HepG2 (cell line): Measurements from ENCODE around the gene CASP5. TPM values are rescaled to one million over a fixed set of nuclear protein-coding genes. Genes with fewer than 3 reads are reported as not detected.
A peak's percentile ranks its signal among the peaks of the same experiment; 100 is the strongest.

Experiments
- ATF4 ChIP-seq, 2 experiments: fragments of 450-650 bp in 1 of 2; sonication (generic) in 1 of 2; formaldehyde crosslinking; IDR thresholded peaks; 2 replicates each; pipeline versions ENCODE4 v1.5.0 to v1.8.0; 2020 to 2022; ENCODE audit warnings: mild to moderate bottlenecking in 1 of 2, missing genetic modification reagents in 1 of 2
- DNMT1 ChIP-seq: sonication (generic); formaldehyde crosslinking; IDR thresholded peaks from 2 replicates; pipeline ENCODE4 v1.5.1; 2020; ENCODE audit warnings: mild to moderate bottlenecking, missing genetic modification reagents
- GZF1 ChIP-seq: sonication (generic); formaldehyde crosslinking; IDR thresholded peaks from 2 replicates; pipeline ENCODE4 v1.5.1; 2020; ENCODE audit warnings: mild to moderate bottlenecking, missing genetic modification reagents
- HHEX ChIP-seq: IDR thresholded peaks from 2 replicates; pipeline ENCODE4 v1.6.1; 2016; ENCODE audit warnings: control low read depth
- KLF6 ChIP-seq: IDR thresholded peaks from 2 replicates; pipeline ENCODE4 v1.8.0; 2016; ENCODE audit warnings: missing biosample characterization, missing genetic modification reagents
- NCOR1 ChIP-seq: fragments of 200-600 bp; sonication (generic); IDR thresholded peaks from 2 replicates; pipeline ENCODE4 v1.7.0; 2017; ENCODE audit warnings: antibody characterized with exemption, low read length, borderline replicate concordance
- NR2F6 ChIP-seq, 2 experiments: IDR thresholded peaks; 2 replicates each; pipeline ENCODE4 v1.6.1; 2016; ENCODE audit warnings: antibody characterized with exemption in 1 of 2, mild to moderate bottlenecking in 1 of 2
- POLR2AphosphoS5 ChIP-seq: IDR thresholded peaks from 2 replicates; pipeline ENCODE4 v1.6.1; 2012; ENCODE audit warnings: low read depth, low read length
- SKIL ChIP-seq: sonication (generic); formaldehyde crosslinking; IDR thresholded peaks from 2 replicates; pipeline ENCODE4 v1.8.0; 2022; ENCODE audit warnings: missing genetic modification reagents, mild to moderate bottlenecking, moderate library complexity, borderline replicate concordance
- SNAI1 ChIP-seq: sonication (generic); formaldehyde crosslinking; IDR thresholded peaks from 2 replicates; pipeline ENCODE4 v1.5.0; 2020; ENCODE audit warnings: mild to moderate bottlenecking, missing genetic modification reagents, borderline replicate concordance
- ZNF891 ChIP-seq: sonication (generic); formaldehyde crosslinking; IDR thresholded peaks from 2 replicates; pipeline ENCODE4 v1.5.0; 2020; ENCODE audit warnings: mild to moderate bottlenecking, missing genetic modification reagents
- ZSCAN5A ChIP-seq: sonication (generic); formaldehyde crosslinking; IDR thresholded peaks from 2 replicates; pipeline ENCODE4 v1.8.0; 2022; ENCODE audit warnings: mild to moderate bottlenecking, missing genetic modification reagents, borderline replicate concordance
- polyA plus RNA-seq, 8 experiments: library from polyadenylated mRNA; depleted of rRNA in 3 of 8; stranded (reverse) in 7 of 8; unstranded in 1 of 8; fragments of >200 nt; fragmentation: Illumina TruSeq in 4 of 8; extraction: Trizol in 4 of 8; gene quantifications; 2 replicates each; pipeline versions ENCODE4 v1.2.1 to v1.2.3, GENCODE V29; 2011 to 2016; ENCODE audit warnings: low read depth in 4 of 8, missing spikeins in 1 of 8, mixed read lengths in 1 of 8; ENCODE audit not compliant: insufficient read depth in 1 of 8
- total RNA-seq, 5 experiments: library from RNA; depleted of rRNA; stranded (reverse); fragments of >200 nt; fragmentation: Illumina TruSeq; extraction: Trizol; gene quantifications; 2 replicates each; pipeline ENCODE4 v1.2.3, GENCODE V29; 2016; ENCODE audit warnings: low read depth in 1 of 5

The CASP5 gene
- total and polyA plus RNA-seq, 2 of the 13 experiments (the other 11 are each of a cell fraction or from before 2014, with no cell fraction given): not detected

DNA sequence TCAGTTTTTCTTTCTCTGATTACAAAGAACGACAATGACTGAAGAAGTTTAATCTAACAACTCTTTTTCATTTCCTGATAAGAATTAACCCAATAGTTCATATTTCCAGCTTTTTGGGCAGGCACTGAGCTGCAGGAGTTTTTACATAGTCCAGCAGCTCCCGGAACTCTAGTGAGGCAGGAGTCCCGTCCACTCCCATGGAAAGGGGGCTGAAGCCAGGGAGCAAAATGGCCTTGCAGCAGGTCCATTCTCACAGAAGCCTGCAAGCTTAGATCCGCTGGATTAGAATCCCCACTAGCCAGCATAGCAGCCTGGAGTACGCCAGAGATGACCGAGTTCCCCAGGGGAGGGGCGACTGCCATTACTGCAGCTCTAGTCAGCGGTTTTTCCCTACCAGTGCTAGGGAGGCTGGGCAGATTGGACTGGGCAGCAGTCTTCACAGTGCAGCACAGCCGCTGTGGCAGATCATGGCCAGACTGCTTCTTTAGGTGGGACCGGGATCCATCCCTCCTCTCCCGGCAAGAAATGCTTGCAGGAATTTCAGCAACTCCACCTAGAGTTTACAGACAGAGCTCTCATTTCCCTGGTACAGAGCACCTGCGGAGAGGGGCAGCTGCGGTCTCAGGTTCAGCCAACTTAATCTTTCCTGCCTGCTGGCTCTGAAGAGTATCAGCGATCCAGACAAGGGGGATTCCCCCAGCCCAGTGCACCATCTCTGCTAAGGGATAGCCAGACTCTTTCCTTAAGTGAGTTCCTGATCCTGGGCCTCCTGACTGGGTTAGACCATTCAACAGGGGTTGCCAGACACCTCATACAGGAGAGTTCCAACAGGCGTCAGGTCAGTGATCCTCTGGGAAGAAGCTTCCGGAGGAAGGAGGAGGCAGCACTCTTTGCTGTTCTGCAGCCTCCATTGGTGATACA is 53.9 kb downstream of the CASP5 start (continued):
- TF ChIP-seq SKIL (CRISPR knock-in tag) (no peak), ZNF891 (CRISPR knock-in tag) (no peak; the same call in 1 of the 2 replicates), NR2F6 (IDR thresholded peaks at IDR 0.05) (no peak), NR2F6 (CRISPR knock-in tag; IDR thresholded peaks at IDR 0.05) (no peak), SNAI1 (CRISPR knock-in tag) (no peak), POLR2AphosphoS5 (no peak), KLF6 (no peak), HHEX (CRISPR knock-in tag) (no peak), DNMT1 (no peak), ATF4 (CRISPR knock-in tag; IDR thresholded peaks at IDR 0.05) (0 out of 4 replicates have a peak, but pooled peaks of 1 of the 2 experiments have one; percentile 3), GZF1 (CRISPR knock-in tag) (no peak), ZSCAN5A (no peak), NCOR1 (no peak)
